Measurements from ENCODE around the gene USP20. TPM values are rescaled to one million over a fixed set of nuclear protein-coding genes. Genes with fewer than 3 reads are reported as not detected.

Gene USP20
- total RNA-seq, 2 donors from 2014 or later, result 14.5 to 23.4 TPM

DNA sequence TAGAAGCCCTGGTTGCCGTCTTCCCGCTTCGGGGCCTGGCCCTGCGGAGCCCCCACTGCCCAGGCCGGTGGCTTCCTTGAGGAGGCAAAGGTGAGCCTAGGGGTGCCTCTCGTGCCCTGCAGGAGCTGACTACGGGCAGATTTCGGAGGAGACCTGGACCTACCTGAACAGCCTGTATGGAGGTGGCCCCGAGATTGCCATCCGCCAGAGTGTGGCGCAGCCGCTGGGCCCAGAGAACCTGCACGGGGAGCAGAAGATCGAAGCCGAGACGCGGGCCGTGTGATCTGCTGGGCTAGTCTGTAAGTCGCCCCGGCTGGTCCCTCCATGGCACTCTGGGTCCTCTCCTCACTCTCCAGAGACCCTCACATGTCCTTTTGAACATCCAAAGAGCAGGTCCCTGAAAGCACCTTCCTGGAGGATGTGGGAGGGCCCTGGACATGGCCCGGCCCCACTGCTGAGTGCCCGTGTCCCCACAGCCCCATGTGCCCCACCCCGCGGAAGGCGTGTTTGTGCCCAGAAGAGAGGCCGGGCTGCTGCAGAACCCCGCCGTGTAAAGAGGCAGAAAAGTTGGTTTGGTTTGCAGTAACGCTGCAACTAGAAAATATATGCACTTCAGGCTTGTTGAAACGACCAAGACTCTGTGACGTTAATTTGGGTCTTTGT, 44.9 kb downstream of the USP20 start:
- no peak overlapping the region for H3K27ac ChIP-seq
- ATAC-seq (no peak), DNase-seq (no peak)
- no peak overlapping the region for H3K4me3 ChIP-seq
- no peaks in the 10 kb centered on the region for H3K27me3 ChIP-seq
- 89 to 97% methylated on average over 16 to 31 of the region's 31 CpGs for WGBS, 2 donors
- peaks cover 0 to 4% of the 10 kb centered on the region in 2 donors for H3K36me3 ChIP-seq (replicated peaks in 1 of 2; ENCODE audit: insufficient read depth in 1 of 2, low read depth in 2 of 2)
- TF ChIP-seq, protein P1, sequence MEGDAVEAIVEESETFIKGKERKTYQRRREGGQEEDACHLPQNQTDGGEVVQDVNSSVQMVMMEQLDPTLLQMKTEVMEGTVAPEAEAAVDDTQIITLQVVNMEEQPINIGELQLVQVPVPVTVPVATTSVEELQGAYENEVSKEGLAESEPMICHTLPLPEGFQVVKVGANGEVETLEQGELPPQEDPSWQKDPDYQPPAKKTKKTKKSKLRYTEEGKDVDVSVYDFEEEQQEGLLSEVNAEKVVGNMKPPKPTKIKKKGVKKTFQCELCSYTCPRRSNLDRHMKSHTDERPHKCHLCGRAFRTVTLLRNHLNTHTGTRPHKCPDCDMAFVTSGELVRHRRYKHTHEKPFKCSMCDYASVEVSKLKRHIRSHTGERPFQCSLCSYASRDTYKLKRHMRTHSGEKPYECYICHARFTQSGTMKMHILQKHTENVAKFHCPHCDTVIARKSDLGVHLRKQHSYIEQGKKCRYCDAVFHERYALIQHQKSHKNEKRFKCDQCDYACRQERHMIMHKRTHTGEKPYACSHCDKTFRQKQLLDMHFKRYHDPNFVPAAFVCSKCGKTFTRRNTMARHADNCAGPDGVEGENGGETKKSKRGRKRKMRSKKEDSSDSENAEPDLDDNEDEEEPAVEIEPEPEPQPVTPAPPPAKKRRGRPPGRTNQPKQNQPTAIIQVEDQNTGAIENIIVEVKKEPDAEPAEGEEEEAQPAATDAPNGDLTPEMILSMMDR (IDR thresholded peaks at IDR 0.05), result no peak
- H3K4me1 ChIP-seq, result peaks cover 16% of the 10 kb centered on the region
- intact Hi-C loops (cut with DNase I), result loop anchor here (10.0 kb wide), 2 partner anchors 165 to 365 kb away; partner anchors contain the start of gene FNBP1
- H3K9me3 ChIP-seq, result no peaks in the 10 kb centered on the region

DNA sequence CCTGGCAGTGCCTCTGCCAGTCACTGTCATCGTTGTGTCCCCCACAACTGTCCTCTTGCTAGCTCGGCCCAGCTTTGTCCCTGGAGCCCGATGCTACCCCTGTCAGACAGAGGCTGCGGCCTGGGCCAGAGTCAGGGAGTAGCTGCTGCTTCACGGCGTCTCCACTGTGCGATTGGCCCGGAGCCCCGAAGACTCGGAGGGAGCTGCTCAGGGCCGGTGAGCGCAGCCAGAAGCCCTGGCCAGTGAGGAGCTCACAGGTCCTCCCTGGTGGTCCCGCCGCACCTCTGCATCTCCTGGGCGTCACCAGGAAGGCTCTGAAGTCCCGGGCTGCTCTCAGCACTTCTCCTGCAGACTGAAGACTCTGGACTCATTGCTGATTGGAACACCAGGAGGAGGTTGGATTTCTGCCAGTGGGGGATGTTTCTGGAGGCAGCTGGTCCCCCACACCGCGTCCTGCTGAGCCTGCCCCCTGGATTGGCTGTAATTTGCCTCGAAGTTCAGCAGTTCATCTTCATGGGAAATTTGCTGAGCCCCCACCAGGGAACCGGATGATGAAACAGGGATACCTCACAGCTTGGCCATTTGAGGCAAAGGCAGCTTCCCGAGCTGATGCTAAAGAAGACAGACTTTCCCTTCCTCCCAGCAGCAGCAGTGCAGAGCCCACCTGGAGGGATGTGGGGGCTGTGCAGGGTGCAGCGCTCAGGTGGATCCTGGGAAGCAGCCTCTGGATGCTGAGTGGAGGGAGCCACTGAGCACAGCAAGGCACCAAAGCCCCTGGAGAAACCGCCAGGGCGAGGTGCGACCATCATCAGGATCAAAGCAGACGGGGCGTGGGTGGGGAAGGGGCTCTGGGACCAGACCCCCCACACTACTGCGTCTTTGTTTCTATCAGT, 45.6 kb downstream of the USP20 start:
- intact Hi-C loops (cut with DNase I), result loop anchor here (10.0 kb wide), 2 partner anchors 164 to 364 kb away; partner anchors contain the start of gene FNBP1
- H3K9me3 ChIP-seq, result no peaks in the 10 kb centered on the region
- H3K27ac ChIP-seq, result no peak overlapping the region
- WGBS, 2 donors, result 85 to 93% methylated on average over 7 to 21 of the region's 28 CpGs
- ATAC-seq, result no peak
- H3K4me3 ChIP-seq, result no peak overlapping the region
- H3K4me1 ChIP-seq, result peaks cover 24% of the 10 kb centered on the region
- TF ChIP-seq, protein P1 (IDR thresholded peaks at IDR 0.05), result no peak
- no peak for TF ChIP-seq POLR2A (IDR thresholded peaks at IDR 0.05)
- peaks cover 0 to 4% of the 10 kb centered on the region in 2 donors for H3K36me3 ChIP-seq (replicated peaks in 1 of 2; ENCODE audit: insufficient read depth in 1 of 2, low read depth in 2 of 2)
- no peaks in the 10 kb centered on the region for H3K27me3 ChIP-seq
- no peak for DNase-seq

DNA sequence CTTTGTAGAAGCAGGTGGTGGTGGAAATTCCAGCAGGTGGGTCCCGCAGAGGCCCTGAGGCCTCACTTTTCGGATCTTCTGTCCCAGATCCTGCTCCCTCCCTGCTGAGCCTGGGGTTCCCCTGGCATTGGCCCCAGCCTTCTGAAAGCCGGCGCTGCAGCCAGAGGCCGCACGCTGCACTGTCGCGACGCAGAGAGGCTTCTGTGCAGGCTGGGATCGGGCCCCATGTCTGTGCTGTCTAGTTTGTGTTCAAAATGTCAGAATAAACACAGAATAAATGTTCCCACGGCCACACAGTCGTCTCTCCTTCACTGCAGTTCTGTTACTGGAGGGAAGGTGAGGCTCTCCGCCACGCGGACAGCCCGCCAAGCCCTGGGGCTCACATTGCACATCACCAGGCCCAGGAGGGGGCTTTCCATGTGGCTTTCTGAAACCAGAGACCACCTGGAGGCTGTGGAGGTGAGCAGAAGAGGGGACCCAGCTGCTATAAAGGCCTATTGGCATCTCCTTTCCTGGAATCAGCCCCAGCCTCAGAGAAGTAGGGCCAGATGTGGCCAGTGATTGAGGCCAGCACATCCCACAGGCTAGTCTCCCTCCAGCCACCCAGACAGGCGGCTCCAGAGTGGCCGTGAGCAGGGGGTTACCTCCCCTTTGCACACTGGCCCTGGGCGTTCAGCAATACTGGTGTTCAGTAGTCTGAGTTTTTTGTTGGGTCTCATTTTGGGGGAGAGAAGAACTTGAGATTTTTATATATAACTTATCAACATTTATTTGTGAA, 46.5 kb downstream of the USP20 start:
- intact Hi-C loops (cut with DNase I), result loop anchor here (10.0 kb wide), 2 partner anchors 163 to 363 kb away; partner anchors contain the start of gene FNBP1
- ATAC-seq (no peak), DNase-seq (no peak)
- Histone ChIP-seq H3K36me3 (replicated peaks in 1 of 2; ENCODE audit: insufficient read depth in 1 of 2, low read depth in 2 of 2) (peaks cover 0 to 4% of the 10 kb centered on the region in 2 donors), H3K27me3 (no peaks in the 10 kb centered on the region), H3K4me3 (no peak overlapping the region), H3K9me3 (no peaks in the 10 kb centered on the region), H3K4me1 (peaks cover 30% of the 10 kb centered on the region), H3K27ac (no peak overlapping the region)
- WGBS, 2 donors, result 77 to 85% methylated on average over 11 to 19 of the region's 19 CpGs
- TF ChIP-seq, protein P1 (IDR thresholded peaks at IDR 0.05), result no peak
- no peak for TF ChIP-seq POLR2A (IDR thresholded peaks at IDR 0.05)

DNA sequence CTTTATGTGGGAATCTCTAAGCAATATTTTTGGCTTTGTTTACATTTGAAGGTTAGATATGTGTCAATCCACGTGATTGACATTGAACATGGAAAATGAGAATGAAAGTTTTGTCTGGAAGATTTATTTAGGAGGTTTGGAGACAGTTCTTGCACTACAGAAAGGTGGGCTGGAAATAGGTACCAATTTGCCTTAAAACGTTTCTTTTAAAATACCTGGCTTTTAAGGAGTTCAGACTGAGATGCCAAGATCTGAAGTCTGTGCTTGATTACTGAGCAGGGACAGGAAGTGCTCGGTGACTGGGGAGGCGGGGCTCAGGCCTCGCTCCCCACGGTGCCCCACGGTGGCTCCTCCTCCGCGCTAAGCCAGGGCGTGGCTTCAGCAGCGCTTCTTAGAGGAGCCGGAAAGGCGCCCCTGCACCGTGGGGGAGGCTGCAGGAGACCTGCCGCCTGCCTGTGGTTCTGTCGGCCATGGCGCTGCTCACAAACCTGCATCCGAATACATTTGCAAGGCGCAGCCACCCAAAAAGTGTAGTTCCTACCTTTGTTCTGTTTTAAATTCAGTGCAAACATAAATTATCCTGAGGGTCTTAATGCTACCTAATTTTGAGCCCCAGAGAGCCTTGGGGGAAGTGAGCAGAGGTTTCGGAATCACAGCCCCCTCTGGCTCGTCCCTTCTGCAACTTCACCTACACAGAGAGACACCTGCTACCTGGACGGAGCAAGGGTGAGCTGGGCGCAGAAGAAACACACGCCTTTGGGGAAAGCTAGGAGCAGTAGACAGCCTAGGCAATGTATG, 49.2 kb downstream of the USP20 start:
- peak; percentile 90 to 95 (median 94) for DNase-seq
- peak overlapping the region; percentile 56 to 81 (median 73) for H3K27ac ChIP-seq
- no peaks in the 10 kb centered on the region for H3K9me3 ChIP-seq
- peak overlapping the region in 1 of 2 donors; percentile 20 for H3K4me3 ChIP-seq
- TF ChIP-seq POLR2A (IDR thresholded peaks at IDR 0.05), result peak; percentile 39 to 78 (median 78)
- TF ChIP-seq, protein P1 (IDR thresholded peaks at IDR 0.05), result no peak
- ATAC-seq, result peak; percentile 87
- H3K27me3 ChIP-seq, result no peaks in the 10 kb centered on the region
- peaks cover 0 to 3% of the 10 kb centered on the region in 2 donors for H3K36me3 ChIP-seq (replicated peaks in 1 of 2; ENCODE audit: insufficient read depth in 1 of 2, low read depth in 2 of 2)
- WGBS, 2 donors, result 7 to 23% methylated on average over 7 to 24 of the region's 24 CpGs
- intact Hi-C loops (cut with DNase I), result loop anchor here (10.0 kb wide), 2 partner anchors 160 to 360 kb away; partner anchors contain the start of gene FNBP1
- H3K4me1 ChIP-seq, result peaks cover 30% of the 10 kb centered on the region
